Trophoblast cell (in vitro differentiated cells and primary cell): ENCODE measurements around the gene SERPINB5.

Experiments
- DNase-seq, 2 donors: peaks; one replicate each; pipeline ENCODE4 v3.0.0-alpha.2; 2016
- H2AFZ ChIP-seq: 2 replicates; pipeline ENCODE4 v1.6.1; 2013; ENCODE audit warnings: low read length, moderate library complexity, mild to moderate bottlenecking; ENCODE audit not compliant: insufficient read depth, poor library complexity
- H2AK5ac ChIP-seq: 2 replicates; pipeline ENCODE4 v1.6.1; 2013; ENCODE audit warnings: mild to moderate bottlenecking, low read length
- H2BK120ac ChIP-seq: 2 replicates; pipeline ENCODE4 v1.6.1; 2013; ENCODE audit warnings: low read length, mild to moderate bottlenecking, moderate library complexity; ENCODE audit not compliant: insufficient read depth, poor library complexity
- H2BK12ac ChIP-seq: 2 replicates; pipeline ENCODE4 v1.6.1; 2013; ENCODE audit warnings: mild to moderate bottlenecking, low read length, moderate library complexity
- H2BK5ac ChIP-seq: 2 replicates; pipeline ENCODE4 v1.6.1; 2013; ENCODE audit warnings: low read length, low read depth, moderate library complexity, mild to moderate bottlenecking; ENCODE audit not compliant: poor library complexity
- H3K14ac ChIP-seq: 2 replicates; pipeline ENCODE4 v1.6.1; 2013; ENCODE audit warnings: mild to moderate bottlenecking, low read length
- H3K18ac ChIP-seq: 2 replicates; pipeline ENCODE4 v1.6.1; 2013; ENCODE audit warnings: mild to moderate bottlenecking, low read length
- H3K23ac ChIP-seq: 2 replicates; pipeline ENCODE4 v1.6.1; 2013; ENCODE audit warnings: low read length
- H3K27ac ChIP-seq: 2 replicates; pipeline ENCODE4 v1.5.1; 2013; ENCODE audit warnings: low read depth, mild to moderate bottlenecking, inconsistent platforms, low read length, moderate library complexity
- H3K27me3 ChIP-seq: 2 replicates; pipeline ENCODE4 v1.6.1; 2013; ENCODE audit warnings: inconsistent platforms, mild to moderate bottlenecking, low read length, moderate library complexity; ENCODE audit not compliant: insufficient read depth
- H3K36me3 ChIP-seq, 2 experiments: 1 replicate in 1 of 2; 2 replicates in 1 of 2; pipeline ENCODE4 v1.6.1; 2013; ENCODE audit warnings: low read length in 2 of 2, mild to moderate bottlenecking in 2 of 2, moderate library complexity in 1 of 2; ENCODE audit not compliant: insufficient read depth in 2 of 2, control insufficient read depth in 1 of 2
- H3K4ac ChIP-seq: 2 replicates; pipeline ENCODE4 v1.6.1; 2013; ENCODE audit warnings: low read depth, mild to moderate bottlenecking, low read length, moderate library complexity
- H3K4me1 ChIP-seq, 2 experiments: 1 replicate in 1 of 2; 2 replicates in 1 of 2; pipeline ENCODE4 v1.6.1; 2013; ENCODE audit warnings: low read length in 2 of 2, mild to moderate bottlenecking in 2 of 2, moderate library complexity in 1 of 2; ENCODE audit not compliant: insufficient read depth in 2 of 2, control insufficient read depth in 1 of 2
- H3K4me2 ChIP-seq: 2 replicates; pipeline ENCODE4 v1.6.1; 2013; ENCODE audit warnings: inconsistent platforms, mild to moderate bottlenecking, low read length, moderate library complexity
- H3K4me3 ChIP-seq: 2 replicates; pipeline ENCODE4 v1.5.1; 2013; ENCODE audit warnings: mild to moderate bottlenecking, low read depth, low read length, inconsistent platforms
- H3K79me1 ChIP-seq: one replicate; pipeline ENCODE4 v1.6.1; 2013; ENCODE audit warnings: low read length
- H3K79me2 ChIP-seq: 2 replicates; pipeline ENCODE4 v1.6.1; 2013; ENCODE audit warnings: low read length, mild to moderate bottlenecking; ENCODE audit not compliant: control insufficient read depth, insufficient read depth, poor library complexity
- H3K9ac ChIP-seq: 2 replicates; pipeline ENCODE4 v1.6.1; 2013; ENCODE audit warnings: mild to moderate bottlenecking, low read length
- H3K9me3 ChIP-seq: 2 replicates; pipeline ENCODE4 v1.6.1; 2013; ENCODE audit warnings: low read depth, mild to moderate bottlenecking, control low read depth, inconsistent platforms, low read length; ENCODE audit not compliant: insufficient read depth
- H4K12ac ChIP-seq: 2 replicates; pipeline ENCODE4 v1.6.1; 2013; ENCODE audit warnings: low read depth, mild to moderate bottlenecking, low read length, moderate library complexity
- H4K8ac ChIP-seq: 2 replicates; pipeline ENCODE4 v1.6.1; 2013; ENCODE audit warnings: low read depth, mild to moderate bottlenecking, low read length, moderate library complexity
- H4K91ac ChIP-seq: one replicate; pipeline ENCODE4 v1.6.1; 2013; ENCODE audit warnings: low read depth, mild to moderate bottlenecking, low read length, moderate library complexity
- WGBS: extraction: QIAGEN DNeasy Blood & Tissue Kit; methylation state at CpG from one replicate; pipeline ENCODE4 v1.1.7; 2013; ENCODE audit warnings: missing lambda C conversion rate; ENCODE audit not compliant: insufficient read length, insufficient coverage; ENCODE audit errors: extremely low coverage; 5-methylcytosine and 5-hydroxymethylcytosine counted together

Gene SERPINB5

DNA sequence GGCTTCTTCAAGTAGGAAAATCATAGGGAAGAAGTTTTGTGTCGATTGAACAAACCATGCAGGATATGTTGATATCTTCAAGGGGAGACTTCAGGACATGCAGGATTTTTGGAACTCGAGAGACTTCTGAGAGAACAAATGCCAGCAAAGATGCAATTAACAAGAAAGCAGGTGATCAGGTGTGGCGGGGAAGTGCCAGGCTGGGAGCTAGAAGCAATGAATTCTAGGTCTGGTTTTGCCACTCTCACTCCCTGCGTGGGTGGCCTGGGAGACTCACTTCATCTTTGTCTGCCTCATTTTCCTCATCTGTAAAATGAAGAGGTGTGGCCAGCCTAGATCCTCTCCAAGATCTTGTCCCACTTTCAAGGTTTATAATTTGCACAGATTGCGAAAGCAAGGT is 3.1 kb downstream of the SERPINB5 start:
- Histone ChIP-seq H3K23ac (no peak overlapping the region), H2BK120ac (no peak overlapping the region)
- no CpG with 5 or more reads among the region's 5 CpGs for WGBS

DNA sequence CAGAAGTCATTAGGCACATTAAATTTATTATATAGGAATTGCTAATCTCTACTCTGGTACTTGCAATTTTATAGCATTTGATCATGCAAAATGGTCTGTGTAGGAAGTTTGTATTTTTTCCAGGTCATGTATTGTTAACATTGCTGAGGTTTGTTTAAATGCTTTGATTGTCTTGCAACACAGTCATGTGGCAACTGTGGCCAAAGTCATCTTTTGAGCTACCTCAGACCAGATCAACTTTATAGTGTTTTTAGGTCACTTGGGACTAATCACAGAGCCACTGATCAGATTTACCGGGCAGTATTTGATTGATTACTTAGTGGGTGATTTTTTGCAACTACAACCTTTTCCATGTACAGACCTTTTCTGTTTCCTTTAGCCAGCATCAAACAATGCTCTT is 3.7 kb downstream of the SERPINB5 start:
- H3K18ac ChIP-seq = no peak overlapping the region
- no peak overlapping the region for H3K23ac ChIP-seq
- no peak overlapping the region for H3K27ac ChIP-seq
- H2BK12ac ChIP-seq = no peak overlapping the region
- H3K27me3 ChIP-seq = no peaks in the 10 kb centered on the region
- H4K91ac ChIP-seq = no peak overlapping the region
- H2BK5ac ChIP-seq = no peak overlapping the region
- H3K4me1 ChIP-seq = no peaks in the 10 kb centered on the region
- no peak overlapping the region for H2AFZ ChIP-seq
- no peak overlapping the region for H3K9ac ChIP-seq
- no peak overlapping the region for H3K4ac ChIP-seq
- H3K4me2 ChIP-seq = no peak overlapping the region
- H2BK120ac ChIP-seq = no peak overlapping the region
- no peaks in the 10 kb centered on the region for H3K36me3 ChIP-seq
- no peaks in the 10 kb centered on the region for H3K79me2 ChIP-seq
- H3K4me3 ChIP-seq = no peak overlapping the region
- DNase-seq = no peak
- H4K8ac ChIP-seq = no peak overlapping the region
- H3K14ac ChIP-seq = no peak overlapping the region
- H4K12ac ChIP-seq = no peak overlapping the region
- no peak overlapping the region for H2AK5ac ChIP-seq
- no peaks in the 10 kb centered on the region for H3K9me3 ChIP-seq
- no CpG with 5 or more reads among the region's 1 CpG for WGBS
- no peaks in the 10 kb centered on the region for H3K79me1 ChIP-seq

More for the DNA sequence above, 3.1 kb downstream of the SERPINB5 start:
- no peak overlapping the region for H2AFZ ChIP-seq
- H3K18ac ChIP-seq = no peak overlapping the region
- no peaks in the 10 kb centered on the region for H3K79me1 ChIP-seq
- H3K36me3 ChIP-seq = no peaks in the 10 kb centered on the region
- no peak overlapping the region for H4K91ac ChIP-seq
- no peak overlapping the region for H2BK12ac ChIP-seq
- no peaks in the 10 kb centered on the region for H3K79me2 ChIP-seq
- H3K9ac ChIP-seq = no peak overlapping the region
- H3K27me3 ChIP-seq = no peaks in the 10 kb centered on the region
- DNase-seq = no peak
- no peak overlapping the region for H2AK5ac ChIP-seq
- no peak overlapping the region for H3K4me2 ChIP-seq
- H2BK5ac ChIP-seq = no peak overlapping the region
- no peaks in the 10 kb centered on the region for H3K9me3 ChIP-seq
- H3K4me1 ChIP-seq = no peaks in the 10 kb centered on the region
- no peak overlapping the region for H3K27ac ChIP-seq
- H4K12ac ChIP-seq = no peak overlapping the region
- H3K4ac ChIP-seq = no peak overlapping the region
- H4K8ac ChIP-seq = no peak overlapping the region
- no peak overlapping the region for H3K14ac ChIP-seq
- H3K4me3 ChIP-seq = no peak overlapping the region

DNA sequence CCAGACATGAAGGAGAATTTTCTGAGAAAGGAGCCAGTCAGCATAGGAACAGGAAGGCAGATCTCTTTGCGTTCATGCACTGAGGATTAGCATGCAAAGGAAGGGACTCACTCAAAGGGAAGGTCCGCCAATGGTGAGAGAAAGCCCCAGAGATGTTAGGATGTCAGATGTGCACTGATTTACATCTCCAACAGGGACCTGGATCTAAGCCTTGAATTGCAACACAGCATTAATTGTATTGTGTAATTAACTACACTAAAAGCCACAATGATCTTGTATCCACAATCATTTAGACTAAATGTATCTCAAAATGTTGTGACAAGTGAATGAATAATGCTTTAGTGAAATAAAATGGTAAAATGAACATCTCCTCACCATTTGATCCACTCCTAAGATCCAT is 4.2 kb downstream of the SERPINB5 start:
- Histone ChIP-seq H4K12ac (no peak overlapping the region), H4K91ac (no peak overlapping the region), H2BK120ac (no peak overlapping the region), H3K79me1 (no peaks in the 10 kb centered on the region), H3K79me2 (no peaks in the 10 kb centered on the region), H3K36me3 (no peaks in the 10 kb centered on the region), H3K23ac (no peak overlapping the region), H3K4me1 (no peaks in the 10 kb centered on the region), H3K27me3 (no peaks in the 10 kb centered on the region), H2AFZ (no peak overlapping the region), H3K27ac (no peak overlapping the region), H2BK12ac (no peak overlapping the region), H2AK5ac (no peak overlapping the region), H3K9ac (no peak overlapping the region), H3K9me3 (no peaks in the 10 kb centered on the region), H3K4ac (no peak overlapping the region), H3K14ac (no peak overlapping the region), H3K4me3 (no peak overlapping the region), H4K8ac (no peak overlapping the region), H3K18ac (no peak overlapping the region), H2BK5ac (no peak overlapping the region), H3K4me2 (no peak overlapping the region)
- WGBS = no CpG with 5 or more reads among the region's 2 CpGs
- no peak for DNase-seq

DNA sequence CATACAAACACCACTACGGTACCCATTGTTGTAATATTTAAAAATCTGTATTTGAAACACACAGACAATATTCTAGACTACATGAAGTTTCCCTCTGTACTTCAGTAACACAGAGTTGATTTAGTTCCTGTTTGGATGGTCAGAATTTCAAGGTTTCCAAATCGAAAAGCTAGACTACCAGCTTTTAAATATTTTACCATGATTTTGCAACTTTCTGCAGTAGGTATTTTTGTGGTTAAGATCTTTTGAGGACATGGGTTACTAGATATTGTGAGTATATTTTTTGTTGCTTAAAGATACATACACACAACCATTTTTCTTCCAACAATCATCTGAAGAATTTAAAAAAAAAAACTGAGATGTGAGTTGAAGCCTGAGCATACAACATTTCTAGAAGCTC is 10.9 kb downstream of the SERPINB5 start:
- Histone ChIP-seq H3K36me3 (no peaks in the 10 kb centered on the region), H2BK12ac (no peak overlapping the region), H4K8ac (no peak overlapping the region), H3K14ac (no peak overlapping the region), H3K79me1 (no peaks in the 10 kb centered on the region), H2BK120ac (no peak overlapping the region), H3K18ac (no peak overlapping the region), H4K91ac (no peak overlapping the region), H3K27me3 (no peaks in the 10 kb centered on the region), H2AK5ac (no peak overlapping the region), H3K4me1 (no peaks in the 10 kb centered on the region), H3K4me3 (no peak overlapping the region), H3K4me2 (no peak overlapping the region), H3K9ac (no peak overlapping the region), H2BK5ac (no peak overlapping the region), H3K27ac (no peak overlapping the region), H3K23ac (no peak overlapping the region), H2AFZ (no peak overlapping the region), H3K9me3 (no peaks in the 10 kb centered on the region), H3K4ac (no peak overlapping the region), H4K12ac (no peak overlapping the region), H3K79me2 (no peaks in the 10 kb centered on the region)
- no CpG with 5 or more reads among the region's 2 CpGs for WGBS
- no peak for DNase-seq
